PC-3 (cell line): ENCODE measurements around the gene MRC1.

Experiments used
- CTCF ChIP-seq: fragments of 300-600 bp; sonication (generic); conservative IDR thresholded peaks from 2 replicates; pipeline ENCODE4 v1.5.1; 2017; ENCODE audit warnings: antibody characterized with exemption, low read depth, mild to moderate bottlenecking, low read length
- EZH2phosphoT487 ChIP-seq: fragments of 300-600 bp; sonication (generic); IDR thresholded peaks from 2 replicates; pipeline ENCODE4 v1.6.1; 2018; ENCODE audit warnings: mild to moderate bottlenecking, antibody characterized with exemption, low read length, borderline replicate concordance

- TF ChIP-seq CTCF: no peak
- no peak for TF ChIP-seq EZH2phosphoT487
These were observed 13.1 kb upstream of the MRC1 start for GRCh38 chr10:17795813-17796594.
